Measurements from ENCODE around the gene NELL1.

The NELL1 gene

DNA sequence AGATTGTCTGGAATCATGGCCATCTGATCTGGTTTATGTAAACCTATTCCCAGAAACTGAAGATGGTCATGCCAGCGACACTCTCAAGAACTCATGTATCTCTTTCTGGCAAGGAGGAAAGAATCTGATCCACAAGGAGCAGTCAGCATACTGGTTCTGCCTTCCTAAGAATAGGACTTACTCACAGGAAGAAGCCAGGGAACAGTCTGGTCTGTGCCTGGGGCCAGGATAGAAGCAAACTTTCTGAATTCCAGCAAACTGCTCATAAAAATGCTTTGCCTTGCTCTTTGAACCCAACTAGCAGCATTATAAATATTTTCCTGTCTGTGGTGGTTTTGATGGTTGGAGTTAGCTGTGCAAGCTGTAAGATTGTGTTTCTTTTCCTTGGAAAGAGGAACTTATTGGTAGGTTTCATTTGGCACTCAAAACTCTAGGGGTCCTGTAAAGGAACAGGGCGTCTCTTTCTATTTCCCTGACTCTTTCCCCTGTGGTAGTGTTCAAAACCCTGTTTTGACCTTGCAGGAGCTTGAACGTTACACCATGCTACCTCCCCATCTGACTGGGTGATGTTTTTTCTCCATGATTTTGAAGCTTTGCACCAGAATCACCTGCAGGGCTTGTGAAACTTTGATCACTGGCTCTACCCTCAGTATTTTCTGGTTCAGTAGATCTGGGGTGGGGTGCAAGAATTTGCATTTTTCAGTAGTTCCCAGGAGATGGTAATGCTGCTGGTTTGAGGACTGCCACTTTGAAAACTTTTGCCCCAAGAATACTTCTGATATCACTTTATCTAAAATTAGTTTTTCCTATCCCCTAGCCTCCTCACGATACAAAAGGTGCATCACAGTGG lies 895.7 kb downstream of the NELL1 start:
- DNase-seq (ENCODE audit: low spot score) = no peak

DNA sequence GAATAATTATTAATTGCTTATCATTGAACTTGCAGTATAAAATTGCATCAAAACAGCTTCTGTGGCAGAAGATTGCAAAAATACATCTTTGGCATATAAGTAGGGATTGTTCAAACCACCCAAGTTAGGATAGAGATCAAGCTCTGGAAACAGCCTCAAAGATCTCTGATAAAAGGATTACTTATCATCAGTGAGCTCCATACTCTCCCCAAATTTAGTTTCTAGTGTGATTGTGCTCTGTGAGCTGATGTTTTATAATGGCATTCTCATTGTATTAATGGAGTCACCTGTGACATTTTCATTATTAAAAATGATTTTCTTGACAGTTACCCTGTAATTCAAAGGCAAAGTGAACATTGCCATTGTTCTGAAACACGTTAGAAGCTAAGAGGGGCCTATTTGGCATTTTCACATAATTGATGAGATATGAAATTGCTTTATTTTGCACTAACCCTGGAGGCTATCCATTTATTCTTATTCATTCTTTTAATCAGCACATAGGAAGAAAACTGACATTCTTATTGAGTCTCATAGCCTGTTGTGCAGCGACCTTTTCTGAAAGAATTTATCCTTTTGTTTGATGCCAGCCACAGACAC lies 897.2 kb downstream of the NELL1 start:
- no peak for DNase-seq (ENCODE audit: low spot score)

DNA sequence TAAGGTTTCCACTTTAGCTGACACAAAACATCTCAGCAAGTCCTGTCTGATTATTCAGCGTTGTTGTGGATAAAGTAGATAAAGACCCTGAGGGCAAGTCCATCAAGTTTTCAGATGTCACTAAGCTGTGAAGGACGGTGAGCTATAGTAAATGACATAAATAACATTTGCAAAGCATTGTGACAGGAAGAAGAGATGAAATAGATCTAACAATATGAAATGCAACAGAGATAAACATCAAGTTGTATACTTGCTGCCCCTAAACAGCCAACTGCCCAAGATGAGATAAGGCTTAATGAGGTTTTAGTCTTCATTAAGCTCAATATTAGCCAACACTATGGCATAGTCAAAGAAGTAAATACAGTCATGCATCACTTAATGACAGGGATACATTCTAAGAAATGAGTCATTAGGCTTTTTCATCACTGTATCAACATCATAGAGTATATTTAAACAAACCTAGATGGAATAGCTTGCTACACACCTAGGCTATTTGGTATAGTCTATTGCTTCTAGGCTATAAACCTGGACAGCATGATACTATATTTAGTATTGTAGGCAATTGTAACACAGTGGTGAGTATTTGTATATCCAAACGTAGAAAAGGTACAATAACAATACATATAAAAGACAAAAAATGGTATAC lies 898.4 kb downstream of the NELL1 start:
- no peak for DNase-seq (ENCODE audit: low spot score)

DNA sequence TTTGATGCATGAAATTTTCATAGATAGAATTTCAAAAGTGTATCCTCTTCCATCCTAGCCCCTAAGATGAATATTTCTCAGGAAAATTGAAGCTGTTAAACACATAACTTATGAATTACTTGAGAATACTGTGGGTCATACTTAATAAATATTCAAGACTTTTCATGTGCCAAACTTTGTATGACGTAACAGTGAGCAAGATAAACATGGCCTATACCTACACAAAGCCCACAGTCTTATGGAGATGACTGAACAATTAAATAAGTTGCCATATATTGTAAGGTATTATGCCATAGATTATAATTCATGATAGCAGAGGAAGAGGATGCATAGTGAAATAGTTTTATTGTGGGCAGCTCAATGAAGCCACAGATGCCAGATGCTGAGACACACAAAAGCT lies 902.8 kb downstream of the NELL1 start:
- no peak for DNase-seq (ENCODE audit: low spot score)

DNA sequence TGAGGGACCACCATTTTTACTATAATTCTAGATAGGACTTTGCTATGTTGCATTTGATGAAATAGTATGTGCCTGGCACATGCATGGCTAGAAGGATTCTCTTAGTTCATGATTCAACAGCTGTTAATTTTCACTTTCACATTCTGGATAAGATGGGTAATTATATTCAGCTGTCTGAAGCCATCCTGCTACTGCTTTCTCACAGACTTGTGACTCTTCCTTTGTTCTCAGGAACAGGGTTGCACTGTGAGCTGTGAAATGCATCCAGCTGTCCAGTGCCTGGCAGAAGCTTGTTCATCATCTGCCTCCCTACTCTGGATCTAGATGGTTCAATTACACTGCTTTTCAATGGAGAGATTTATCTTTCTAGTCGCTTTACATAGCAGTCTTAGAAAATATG lies 913.4 kb downstream of the NELL1 start:
- no peak for DNase-seq (ENCODE audit: low spot score)

DNA sequence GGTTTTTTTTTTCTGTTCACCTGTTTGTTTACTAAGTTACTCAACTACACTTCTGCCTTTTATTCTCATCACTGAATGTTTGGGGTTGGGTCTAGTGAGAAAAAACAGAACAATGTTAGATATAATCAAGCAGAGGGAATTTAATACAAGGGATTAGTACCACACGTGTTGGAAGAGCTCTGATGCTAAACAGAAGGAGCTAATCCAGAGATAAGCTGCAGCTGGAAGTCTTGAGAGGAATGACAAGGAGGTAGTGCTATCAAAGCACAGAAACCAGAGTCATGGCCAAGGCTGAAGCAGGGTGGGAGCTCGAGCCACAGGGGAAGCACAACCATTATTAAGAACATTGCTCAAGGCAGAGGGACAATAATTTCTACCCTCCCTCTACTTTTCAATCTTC lies 919.4 kb downstream of the NELL1 start:
- DNase-seq (ENCODE audit: low spot score) = no peak

DNA sequence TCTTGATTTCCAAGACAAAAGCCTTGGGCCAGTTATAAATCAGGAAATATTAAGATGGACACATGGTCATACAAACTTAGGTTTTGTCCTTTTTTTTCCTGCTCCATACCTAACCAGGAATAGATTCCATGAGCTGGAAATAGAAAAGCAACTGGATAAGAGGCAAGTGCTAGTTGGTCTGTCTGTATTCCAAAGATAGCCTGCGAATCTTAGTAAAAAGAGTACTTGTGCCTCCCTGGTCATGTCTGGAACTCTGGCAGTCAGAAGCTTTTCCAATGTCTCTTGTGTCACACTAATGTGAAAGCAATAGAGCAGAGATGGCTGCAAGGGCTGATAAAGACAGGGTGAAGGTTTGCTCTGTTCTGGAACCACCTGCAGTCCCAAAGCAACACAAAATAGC lies 933.3 kb downstream of the NELL1 start:
- DNase-seq (ENCODE audit: low spot score) = no peak

DNA sequence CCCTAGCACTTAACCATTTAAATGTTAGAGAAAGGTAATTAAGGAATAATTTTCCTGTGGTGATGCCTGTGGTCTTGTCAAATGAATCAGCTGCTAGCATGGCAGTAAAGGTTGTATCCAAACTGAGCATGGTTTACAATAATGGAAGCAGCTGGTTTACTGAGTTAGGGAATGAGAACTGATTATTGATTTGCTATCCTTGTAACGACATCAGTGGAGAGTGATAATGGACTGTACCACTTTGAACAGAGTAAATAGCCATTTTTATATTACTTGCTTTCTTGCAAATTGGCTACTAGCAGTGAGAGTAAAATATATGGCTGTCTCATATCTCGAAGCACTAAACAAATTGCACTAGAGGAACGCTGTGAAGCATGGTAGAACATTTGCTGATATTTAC lies 934.5 kb downstream of the NELL1 start:
- no peak for DNase-seq (ENCODE audit: low spot score)

DNA sequence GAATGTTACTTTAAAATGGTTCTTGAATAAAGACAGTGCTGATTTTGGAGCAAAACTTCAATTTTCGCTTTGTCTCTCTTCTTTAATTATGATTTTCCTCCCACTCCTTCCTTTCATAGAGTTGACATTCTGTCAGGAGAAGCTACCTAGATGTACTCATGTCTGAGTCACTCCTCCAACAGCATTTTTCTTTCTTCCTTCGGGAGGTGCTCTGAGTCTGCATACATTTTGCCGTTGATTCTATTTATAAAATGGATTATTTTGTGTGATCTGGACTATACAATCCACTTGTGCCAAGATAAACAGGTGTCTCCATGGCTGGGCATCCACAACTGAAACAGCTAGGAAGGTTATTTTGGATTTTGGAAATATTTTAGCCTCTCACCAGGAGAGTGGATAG lies 935.2 kb downstream of the NELL1 start:
- no peak for DNase-seq (ENCODE audit: low spot score)

DNA sequence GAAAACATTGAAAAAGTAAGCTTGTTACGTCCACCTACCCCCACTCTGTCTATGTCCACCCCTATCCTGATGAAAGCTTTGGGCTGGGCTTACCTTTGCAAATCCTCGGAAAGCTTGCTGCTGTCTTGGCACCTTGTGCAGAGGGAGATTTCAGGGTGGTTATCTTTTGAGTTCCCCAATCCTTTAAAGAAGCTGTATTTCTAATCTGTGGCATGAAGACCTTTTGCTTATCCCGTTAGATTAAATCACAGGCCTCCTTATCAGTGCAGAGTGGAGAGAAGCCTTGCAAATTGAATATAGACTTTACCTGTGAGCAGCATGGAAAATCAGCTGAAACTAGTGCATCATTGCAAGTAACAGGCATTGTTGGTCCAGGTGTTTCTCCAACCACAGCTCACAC lies 942.9 kb downstream of the NELL1 start:
- no peak for DNase-seq (ENCODE audit: low spot score)

DNA sequence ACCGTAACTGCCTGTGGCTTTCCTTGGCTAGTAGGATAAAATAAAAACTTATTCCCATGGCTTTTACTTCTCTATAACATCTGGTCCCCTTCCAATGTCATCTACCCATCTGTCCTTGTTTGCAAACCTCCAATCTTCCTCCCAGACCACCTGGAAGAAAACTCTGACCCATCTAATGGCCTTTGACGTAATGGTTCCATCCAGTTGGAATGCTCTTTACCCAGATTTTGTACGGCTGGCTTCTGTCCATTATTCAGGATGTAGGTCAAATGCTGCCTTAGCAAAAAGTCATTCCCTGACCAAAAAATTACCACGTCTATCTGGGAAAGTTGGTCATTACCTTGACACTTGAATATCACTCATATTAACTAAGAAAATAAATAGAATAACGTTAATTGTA lies 945.6 kb downstream of the NELL1 start:
- DNase-seq (ENCODE audit: low spot score) = no peak

DNA sequence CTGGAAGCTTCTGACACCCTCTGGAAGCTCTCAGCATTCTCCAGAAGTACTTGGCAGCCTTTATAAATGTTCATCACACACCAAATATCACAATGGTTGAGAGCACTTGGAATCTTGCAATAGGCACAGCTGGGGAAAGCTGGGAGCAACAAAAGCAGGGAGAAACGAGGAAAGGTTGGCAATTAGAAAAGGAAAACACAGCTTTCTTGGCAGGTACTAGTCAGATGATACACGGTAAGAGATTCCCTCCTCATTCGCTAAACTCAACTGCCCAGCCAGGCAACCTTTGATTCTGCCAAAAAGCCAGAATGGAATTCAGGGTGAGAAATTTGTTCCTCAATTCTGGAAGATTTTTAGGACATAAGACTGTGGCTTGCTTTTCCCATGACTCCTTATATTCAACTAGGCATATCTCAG lies 946.6 kb downstream of the NELL1 start:
- no peak for DNase-seq (ENCODE audit: low spot score)

DNA sequence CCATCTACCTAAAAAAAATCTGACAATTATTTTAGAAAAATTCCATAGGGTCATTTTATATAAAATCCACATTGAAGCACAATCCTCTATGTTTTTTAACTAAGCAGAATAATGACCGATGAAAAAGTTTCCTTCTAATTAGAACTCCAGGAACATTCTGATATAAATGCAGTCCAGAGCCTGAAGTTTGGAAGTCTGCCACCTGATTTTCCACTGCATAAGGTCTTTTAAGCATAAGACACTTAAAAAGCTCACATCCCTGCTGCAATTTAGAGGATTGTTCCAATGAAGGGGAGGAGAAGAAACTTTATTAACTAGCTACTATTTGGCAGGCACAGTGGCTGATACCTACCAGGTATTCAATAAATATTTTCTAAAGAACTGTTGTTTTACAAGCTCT lies 953.2 kb downstream of the NELL1 start:
- no peak for DNase-seq (ENCODE audit: low spot score)

DNA sequence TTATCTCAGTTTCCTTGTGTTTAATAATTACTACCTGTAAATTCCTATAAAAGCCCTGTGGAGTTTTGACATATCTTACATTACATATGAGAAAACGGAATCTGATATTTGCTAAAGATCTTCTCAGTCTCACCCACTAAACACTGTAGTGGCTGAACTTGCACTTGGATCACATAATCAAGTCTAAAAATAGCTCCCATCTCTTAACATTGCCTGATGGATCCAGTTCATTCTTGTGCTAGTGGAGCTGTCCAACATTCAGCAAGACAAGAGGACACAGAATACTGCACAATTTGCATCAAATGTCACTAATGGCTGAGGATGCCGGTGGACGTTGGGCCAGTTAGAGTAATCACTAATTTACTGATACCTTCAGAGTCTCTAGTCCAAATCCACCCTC lies 953.6 kb downstream of the NELL1 start:
- no peak for DNase-seq (ENCODE audit: low spot score)
